A673 (cell line): ENCODE data around the gene FAM50A.

Experiments used
- EZH2 ChIP-seq: fragments of 200-600 bp; sonication (generic); IDR thresholded peaks from 2 replicates; pipeline ENCODE4 v1.6.1; 2017; ENCODE audit warnings: borderline replicate concordance, low read depth, mild to moderate bottlenecking, mixed read lengths, antibody characterized with exemption, low read length; ENCODE audit not compliant: poor library complexity, severe bottlenecking
- TF ChIP-seq, protein P1 (sequence below): fragments of 300-800, 200-600 bp; sonication (generic); conservative IDR thresholded peaks from 2 replicates; pipeline ENCODE4 v1.5.1; 2017; ENCODE audit warnings: low read depth, mild to moderate bottlenecking, antibody characterized with exemption, low read length, moderate library complexity, mixed read lengths

DNA sequence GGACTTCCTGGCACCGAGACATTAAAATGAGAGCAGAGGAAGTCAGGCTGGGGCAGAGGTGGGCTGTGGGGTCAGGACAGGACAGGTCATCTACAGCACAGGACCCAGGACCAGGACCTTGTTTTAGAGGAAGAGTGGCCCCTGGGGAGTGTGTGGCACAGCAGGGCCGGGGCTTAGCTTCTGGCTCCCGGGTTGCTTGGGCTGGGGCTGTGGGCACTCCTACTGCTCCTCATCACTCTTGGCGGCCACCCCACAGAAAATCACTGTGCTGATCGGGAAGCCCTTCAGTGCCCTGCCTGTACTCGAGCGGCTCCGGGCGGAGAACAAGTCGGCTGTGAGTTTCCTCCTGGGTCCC, 23.6 kb upstream of the FAM50A start:
- TF ChIP-seq, protein P1, sequence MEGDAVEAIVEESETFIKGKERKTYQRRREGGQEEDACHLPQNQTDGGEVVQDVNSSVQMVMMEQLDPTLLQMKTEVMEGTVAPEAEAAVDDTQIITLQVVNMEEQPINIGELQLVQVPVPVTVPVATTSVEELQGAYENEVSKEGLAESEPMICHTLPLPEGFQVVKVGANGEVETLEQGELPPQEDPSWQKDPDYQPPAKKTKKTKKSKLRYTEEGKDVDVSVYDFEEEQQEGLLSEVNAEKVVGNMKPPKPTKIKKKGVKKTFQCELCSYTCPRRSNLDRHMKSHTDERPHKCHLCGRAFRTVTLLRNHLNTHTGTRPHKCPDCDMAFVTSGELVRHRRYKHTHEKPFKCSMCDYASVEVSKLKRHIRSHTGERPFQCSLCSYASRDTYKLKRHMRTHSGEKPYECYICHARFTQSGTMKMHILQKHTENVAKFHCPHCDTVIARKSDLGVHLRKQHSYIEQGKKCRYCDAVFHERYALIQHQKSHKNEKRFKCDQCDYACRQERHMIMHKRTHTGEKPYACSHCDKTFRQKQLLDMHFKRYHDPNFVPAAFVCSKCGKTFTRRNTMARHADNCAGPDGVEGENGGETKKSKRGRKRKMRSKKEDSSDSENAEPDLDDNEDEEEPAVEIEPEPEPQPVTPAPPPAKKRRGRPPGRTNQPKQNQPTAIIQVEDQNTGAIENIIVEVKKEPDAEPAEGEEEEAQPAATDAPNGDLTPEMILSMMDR, result no peak
- TF ChIP-seq EZH2, result no peak
